Glutamatergic neuron (in vitro differentiated cells): ENCODE data around the gene TTC13. TPM values are rescaled to one million over a fixed set of nuclear protein-coding genes. Genes with fewer than 3 reads are reported as not detected.
"Not testable (repeated sequence)": the region's sequence is repeated elsewhere in the genome, so short reads cannot be mapped to it uniquely, and the experiment has no call there.

Experiments
- DNase-seq: peaks from one replicate; pipeline ENCODE4 v3.0.0; 2022
- H3K27ac Mint-ChIP-seq: one replicate; pipeline ENCODE4 v1.8.0; 2020; ENCODE audit warnings: mild to moderate bottlenecking, mixed read lengths, inconsistent platforms; ENCODE audit not compliant: unreplicated experiment
- H3K27me3 Mint-ChIP-seq: one replicate; pipeline ENCODE4 v1.8.0; 2020; ENCODE audit warnings: mild to moderate bottlenecking, moderate library complexity, mixed read lengths, inconsistent platforms; ENCODE audit not compliant: unreplicated experiment
- H3K36me3 Mint-ChIP-seq: one replicate; pipeline ENCODE4 v1.8.0; 2020; ENCODE audit warnings: mild to moderate bottlenecking, mixed read lengths, inconsistent platforms; ENCODE audit not compliant: unreplicated experiment
- H3K4me1 Mint-ChIP-seq: one replicate; pipeline ENCODE4 v1.8.0; 2020; ENCODE audit warnings: mild to moderate bottlenecking, low read depth, mixed read lengths, inconsistent platforms; ENCODE audit not compliant: unreplicated experiment
- H3K4me3 Mint-ChIP-seq: one replicate; pipeline ENCODE4 v1.8.0; 2020; ENCODE audit warnings: mild to moderate bottlenecking, mixed read lengths, inconsistent platforms; ENCODE audit not compliant: unreplicated experiment
- H3K9me3 Mint-ChIP-seq: one replicate; pipeline ENCODE4 v1.8.0; 2020; ENCODE audit warnings: mild to moderate bottlenecking, moderate library complexity, mixed read lengths, inconsistent platforms; ENCODE audit not compliant: unreplicated experiment
- CTCF ChIP-seq: fragments of 200-600 bp; sonication (generic); IDR thresholded peaks from one replicate; pipeline ENCODE4 v1.5.0; 2021; ENCODE audit not compliant: partially characterized antibody, unreplicated experiment
- total RNA-seq: library from RNA; stranded (reverse); fragmentation: NEBNext Ultra II Directional; extraction: Animal tissue kit (Norgen Biotek cat#: 25700); gene quantifications from one replicate; pipeline ENCODE4 v1.2.1, GENCODE V29; 2021; ENCODE audit not compliant: unreplicated experiment

TTC13 gene
- total RNA-seq, 1 donor from 2014 or later, result 25.1 TPM

- DNase-seq, result no peak
- Mint-ChIP-seq H3K4me3 (no peak overlapping the region), H3K9me3 (peaks cover 4% of the 10 kb centered on the region), H3K4me1 (no peaks in the 10 kb centered on the region), H3K36me3 (no peaks in the 10 kb centered on the region), H3K27ac (no peak overlapping the region), H3K27me3 (no peaks in the 10 kb centered on the region)
- no peak for TF ChIP-seq CTCF
Measured at GRCh38 chr1:231011360-231011759, 32.7 kb upstream of the TTC13 start.

- H3K4me1 Mint-ChIP-seq, H3K27ac Mint-ChIP-seq, DNase-seq, H3K9me3 Mint-ChIP-seq, H3K4me3 Mint-ChIP-seq, H3K27me3 Mint-ChIP-seq: not testable (repeated sequence)
- peaks cover 31% of the 10 kb centered on the region for H3K36me3 Mint-ChIP-seq
Measured at GRCh38 chr1:231007535-231007934, 28.9 kb upstream of the TTC13 start.

- H3K27me3 Mint-ChIP-seq, result no peaks in the 10 kb centered on the region
Measured at GRCh38 chr1:231001892-231002291, 23.2 kb upstream of the TTC13 start.

GRCh38 chr1:231000639-231001038, 22.0 kb upstream of the TTC13 start:
- Mint-ChIP-seq H3K27ac (no peak overlapping the region), H3K4me1 (no peaks in the 10 kb centered on the region), H3K9me3 (peaks cover 9% of the 10 kb centered on the region), H3K4me3 (no peak overlapping the region), H3K27me3 (no peaks in the 10 kb centered on the region), H3K36me3 (peaks cover 39% of the 10 kb centered on the region)
- no peak for TF ChIP-seq CTCF
- no peak for DNase-seq

More at GRCh38 chr1:231001892-231002291, 23.2 kb upstream of the TTC13 start:
- TF ChIP-seq CTCF, result no peak
- Mint-ChIP-seq H3K4me3 (no peak overlapping the region), H3K4me1 (no peaks in the 10 kb centered on the region), H3K27ac (no peak overlapping the region), H3K36me3 (peaks cover 46% of the 10 kb centered on the region), H3K9me3 (peaks cover 9% of the 10 kb centered on the region)
- no peak for DNase-seq

- no peaks in the 10 kb centered on the region for H3K4me1 Mint-ChIP-seq
- H3K4me3 Mint-ChIP-seq, result no peak overlapping the region
- no peaks in the 10 kb centered on the region for H3K27me3 Mint-ChIP-seq
- H3K9me3 Mint-ChIP-seq, result peaks cover 9% of the 10 kb centered on the region
- DNase-seq, result no peak
- no peak overlapping the region for H3K27ac Mint-ChIP-seq
- H3K36me3 Mint-ChIP-seq, result peaks cover 34% of the 10 kb centered on the region
- no peak for TF ChIP-seq CTCF
Measured at GRCh38 chr1:231000201-231000600, 21.5 kb upstream of the TTC13 start.

- Mint-ChIP-seq H3K27me3 (no peaks in the 10 kb centered on the region), H3K27ac (no peak overlapping the region), H3K9me3 (no peaks in the 10 kb centered on the region), H3K36me3 (peaks cover 15% of the 10 kb centered on the region), H3K4me3 (no peak overlapping the region), H3K4me1 (no peaks in the 10 kb centered on the region)
- no peak for TF ChIP-seq CTCF
- DNase-seq, result no peak
Measured at GRCh38 chr1:230994860-230995259, 16.2 kb upstream of the TTC13 start.
